ENCODE measurements around the gene THSD4.

Gene THSD4

GRCh38 chr15:71333839-71334238 is 218.6 kb downstream of the THSD4 start:
- no peak for DNase-seq

- DNase-seq, result no peak
Measured at GRCh38 chr15:71334434-71334833, 219.2 kb downstream of the THSD4 start.

GRCh38 chr15:71334873-71335272 is 219.6 kb downstream of the THSD4 start:
- DNase-seq, result no peak

GRCh38 chr15:71335591-71335990 is 220.3 kb downstream of the THSD4 start:
- DNase-seq, result no peak

GRCh38 chr15:71336671-71337070 is 221.4 kb downstream of the THSD4 start:
- no peak for DNase-seq

GRCh38 chr15:71337197-71337845 is 222.1 kb downstream of the THSD4 start:
- no peak for DNase-seq

GRCh38 chr15:71338265-71338664 is 223.0 kb downstream of the THSD4 start:
- no peak for DNase-seq

GRCh38 chr15:71338827-71339542 is 223.7 kb downstream of the THSD4 start:
- DNase-seq, result no peak

- DNase-seq, result no peak
Measured at GRCh38 chr15:71341811-71342550, 226.7 kb downstream of the THSD4 start.

GRCh38 chr15:71342658-71343057 is 227.4 kb downstream of the THSD4 start:
- DNase-seq, result no peak

GRCh38 chr15:71344316-71344715 is 229.0 kb downstream of the THSD4 start:
- DNase-seq, result no peak

GRCh38 chr15:71345186-71345585 is 229.9 kb downstream of the THSD4 start:
- DNase-seq, result no peak

- no peak for DNase-seq
Measured at GRCh38 chr15:71346464-71346863, 231.2 kb downstream of the THSD4 start.

GRCh38 chr15:71348597-71348996 is 233.3 kb downstream of the THSD4 start:
- DNase-seq, result no peak

- no peak for DNase-seq
Measured at GRCh38 chr15:71349336-71349735, 234.1 kb downstream of the THSD4 start.

GRCh38 chr15:71349736-71350526 is 234.7 kb downstream of the THSD4 start:
- no peak for DNase-seq

GRCh38 chr15:71350622-71351378 is 235.5 kb downstream of the THSD4 start:
- DNase-seq, result no peak

- DNase-seq, result no peak
Measured at GRCh38 chr15:71352125-71352524, 236.9 kb downstream of the THSD4 start.

- DNase-seq, result no peak
Measured at GRCh38 chr15:71352765-71353164, 237.5 kb downstream of the THSD4 start.

- DNase-seq, result no peak
Measured at GRCh38 chr15:71353171-71353570, 237.9 kb downstream of the THSD4 start.

- no peak for DNase-seq
Measured at GRCh38 chr15:71355268-71355667, 240.0 kb downstream of the THSD4 start.

GRCh38 chr15:71357321-71357732 is 242.1 kb downstream of the THSD4 start:
- no peak for DNase-seq
